ENCODE data around the gene NUDC.
"Not testable (repeated sequence)": the region's sequence is repeated elsewhere in the genome, so short reads cannot be mapped to it uniquely, and the experiment has no call there.

The NUDC gene

DNA sequence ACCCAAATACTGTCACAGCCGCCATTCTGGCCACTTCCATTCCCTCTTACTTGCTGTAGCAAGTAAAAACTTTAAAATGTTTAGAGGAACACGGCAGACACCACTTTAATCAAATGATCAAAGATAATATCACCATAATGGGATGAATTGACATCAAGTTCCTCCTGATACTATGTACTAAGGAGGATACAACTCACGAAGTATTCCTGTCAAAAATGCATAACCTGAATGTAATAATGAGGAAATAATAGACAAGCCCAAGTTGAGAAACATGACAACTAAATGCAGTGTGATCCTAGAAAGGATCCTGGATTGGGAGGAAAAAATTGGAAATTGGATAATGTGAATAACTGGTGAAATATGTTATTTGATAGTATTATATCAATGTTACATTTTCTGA is 34.8 kb downstream of the NUDC start:
- DNase-seq: no peak

DNA sequence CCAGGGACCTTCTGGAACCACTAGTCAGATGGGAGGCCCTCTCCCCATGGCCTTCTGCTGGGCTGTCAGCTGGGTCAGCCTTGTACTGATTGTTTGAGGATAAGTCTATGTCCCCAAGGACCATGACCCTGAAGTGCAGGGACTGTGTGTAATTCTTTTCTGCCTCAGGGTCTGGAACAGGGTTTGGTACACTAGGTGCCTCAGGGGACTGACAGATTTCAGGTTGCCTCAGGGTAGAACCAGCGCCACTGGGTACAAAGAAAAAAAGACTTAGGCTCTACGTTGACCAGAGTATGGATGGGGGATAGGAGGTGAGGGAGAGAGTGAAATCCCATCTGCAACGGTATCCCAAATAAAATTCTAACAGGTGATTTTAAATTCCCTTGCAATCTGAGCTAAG is 35.8 kb downstream of the NUDC start:
- DNase-seq: no peak

DNA sequence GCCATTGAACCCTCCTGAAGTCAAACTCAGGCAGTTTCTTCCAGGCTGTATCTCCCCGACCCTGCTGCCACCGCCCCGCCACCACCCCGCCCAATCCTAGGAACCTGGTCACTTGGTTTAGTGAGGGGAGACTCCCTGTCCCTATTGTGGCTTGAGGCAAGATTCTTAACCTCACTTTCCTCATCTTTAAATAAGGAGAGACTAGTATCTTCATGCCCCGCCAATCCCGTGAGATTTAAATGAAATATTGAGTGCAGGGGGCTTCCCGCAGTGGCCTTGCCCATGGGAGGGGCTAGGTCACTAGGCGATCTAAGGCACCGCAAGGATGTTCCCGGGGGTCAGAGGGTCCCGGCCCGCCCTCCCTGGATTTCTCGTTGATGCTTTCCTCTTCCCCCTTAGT is 37.7 kb downstream of the NUDC start:
- DNase-seq: no peak

DNA sequence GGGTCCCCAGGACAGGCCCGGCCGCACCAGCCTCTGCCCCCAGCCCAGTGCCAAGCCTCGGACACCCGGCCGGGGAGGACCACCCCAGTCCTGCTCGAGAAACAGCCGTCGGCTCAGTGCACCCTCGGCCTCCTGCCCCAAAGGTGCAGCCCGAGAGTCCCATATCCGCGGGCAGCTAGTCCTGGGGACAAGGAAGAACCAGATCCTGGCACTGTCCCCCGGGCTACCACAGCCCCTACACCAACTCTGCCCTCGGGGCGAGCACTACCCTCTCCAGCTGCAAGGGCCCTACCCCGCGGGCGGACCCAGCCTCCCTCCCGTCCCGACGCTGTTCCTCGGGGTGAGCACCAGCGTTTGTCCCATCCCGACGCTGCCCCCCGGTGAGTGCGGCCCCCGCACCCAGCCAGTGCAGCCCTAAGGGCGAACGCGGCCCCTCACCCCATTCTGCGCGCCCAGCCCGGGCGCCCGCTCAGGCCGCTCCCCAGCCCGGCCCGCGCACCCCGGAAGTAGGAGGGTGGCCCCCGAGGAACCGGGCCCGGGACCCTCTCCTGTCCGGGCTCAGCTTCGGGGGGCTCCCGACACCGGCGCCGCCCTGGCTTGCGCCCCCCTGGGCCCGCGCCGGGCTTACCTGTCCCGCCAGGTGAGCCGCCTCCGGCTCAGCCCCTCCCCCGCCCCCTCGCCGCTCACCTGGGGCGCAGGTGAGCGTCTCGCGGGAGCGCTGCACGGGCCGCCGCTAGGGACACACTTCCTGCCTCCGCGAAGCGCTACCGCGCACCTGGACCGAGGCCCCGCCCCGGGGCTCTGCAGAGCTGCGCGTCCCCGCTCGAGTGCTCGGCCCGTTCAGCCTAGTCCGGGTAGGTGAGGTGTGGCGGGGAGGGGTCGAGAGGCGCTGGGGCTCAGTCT is 38.4 kb downstream of the NUDC start, which contains the start of gene KDF1:
Gene KDF1 (minus strand): TSS at position 747 of the 903 bp plus-strand sequence. CDS start 8,088 bp downstream, outside the sequence.
- no peak for DNase-seq

- DNase-seq: no peak
Measured at GRCh38 chr1:26960625-26960966, 39.1 kb downstream of the NUDC start.

DNA sequence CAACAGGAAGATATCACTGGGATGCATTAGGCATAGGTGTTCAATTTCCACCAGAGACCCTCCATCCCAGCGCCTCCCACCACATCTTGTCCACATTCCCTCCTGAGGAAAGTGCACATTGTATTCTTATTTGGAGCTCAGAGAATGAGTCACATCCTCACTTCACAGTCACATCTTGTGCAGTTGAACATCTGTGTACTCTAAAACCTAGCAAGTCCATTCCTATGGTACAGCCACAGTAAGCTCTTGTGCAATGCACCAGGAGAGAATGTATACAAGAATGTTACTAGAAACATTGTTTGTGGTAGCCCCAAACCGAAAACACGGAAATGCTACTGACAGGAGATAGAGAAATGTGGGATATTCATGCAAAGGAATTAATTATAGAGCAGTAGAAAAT is 40.3 kb downstream of the NUDC start:
- no peak for DNase-seq

DNA sequence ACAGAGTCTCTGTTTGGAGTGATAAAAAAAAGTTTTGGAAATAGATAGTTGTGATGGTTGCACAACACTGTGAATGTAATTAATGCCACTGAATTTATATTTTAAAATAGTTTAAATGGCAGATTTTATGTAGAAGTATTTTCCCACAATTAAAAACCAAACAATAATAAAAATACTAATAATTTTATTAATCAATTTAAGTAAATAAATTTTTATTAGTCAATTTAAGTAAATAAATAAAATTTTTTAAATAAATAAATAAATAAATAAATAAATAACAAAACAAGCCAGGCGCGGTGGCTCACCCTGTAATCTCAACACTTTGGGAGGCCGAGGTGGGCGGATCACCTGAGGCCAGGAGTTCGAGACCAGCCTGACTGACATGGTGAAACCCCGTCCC is 43.7 kb downstream of the NUDC start:
- DNase-seq: no peak

DNA sequence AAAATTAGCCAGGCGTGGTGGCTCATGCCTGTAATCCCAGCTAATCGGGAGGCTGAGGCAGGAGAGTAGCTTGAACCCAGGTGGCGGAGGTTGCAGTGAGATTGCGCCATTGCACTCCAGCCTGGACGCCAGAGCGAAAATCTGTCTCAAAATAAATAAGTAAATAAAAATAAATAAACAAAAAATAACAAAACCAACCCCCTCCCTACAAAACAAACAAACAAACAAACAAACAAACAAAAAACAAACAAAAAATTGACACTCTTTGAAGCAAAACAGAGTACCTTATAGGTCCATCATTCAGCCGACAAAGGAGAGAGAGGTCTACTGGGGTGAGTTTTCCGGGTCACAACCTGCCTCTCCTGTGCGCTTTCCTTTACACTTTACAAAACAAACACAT is 44.1 kb downstream of the NUDC start:
- no peak for DNase-seq

DNA sequence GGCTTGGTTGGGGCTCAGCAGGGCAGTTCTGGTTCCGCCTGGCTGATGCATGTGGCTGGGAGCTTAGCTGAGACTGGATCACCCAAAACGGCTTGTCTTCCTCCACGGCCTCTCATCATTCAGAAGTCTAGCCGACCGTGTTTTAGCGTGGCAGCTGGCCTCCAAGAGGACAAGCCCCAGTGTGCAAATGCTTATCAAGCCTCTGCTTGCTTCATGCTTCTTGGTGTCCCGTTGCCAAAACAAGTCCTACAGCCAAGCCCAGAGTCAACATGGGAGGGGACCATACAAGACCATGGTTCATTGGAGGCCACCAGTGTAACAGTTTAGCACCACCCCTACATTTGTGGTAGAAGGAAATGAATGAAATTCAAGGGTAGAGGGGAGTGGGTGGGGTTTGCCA is 49.3 kb downstream of the NUDC start:
- no peak for DNase-seq

DNA sequence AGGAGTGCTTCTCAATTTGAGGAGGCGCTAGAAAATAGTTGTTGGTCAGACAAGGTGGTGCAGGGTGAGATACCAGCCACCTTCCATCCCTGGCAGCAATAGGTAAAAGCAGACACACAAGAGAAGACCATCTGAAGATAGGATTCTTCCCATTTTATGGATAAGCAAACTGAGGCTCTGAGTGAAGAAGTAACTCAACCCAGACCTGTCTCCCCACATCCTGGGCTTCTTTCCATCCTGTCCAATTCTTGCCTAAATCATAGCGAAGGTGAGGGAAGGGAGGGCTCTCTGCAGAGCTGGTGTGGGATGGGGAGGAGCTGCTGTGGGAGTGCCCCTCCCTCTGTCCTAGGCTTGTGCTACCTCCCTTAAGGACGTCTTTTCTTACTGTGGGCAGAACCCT is 50.0 kb downstream of the NUDC start:
- no peak for DNase-seq

DNA sequence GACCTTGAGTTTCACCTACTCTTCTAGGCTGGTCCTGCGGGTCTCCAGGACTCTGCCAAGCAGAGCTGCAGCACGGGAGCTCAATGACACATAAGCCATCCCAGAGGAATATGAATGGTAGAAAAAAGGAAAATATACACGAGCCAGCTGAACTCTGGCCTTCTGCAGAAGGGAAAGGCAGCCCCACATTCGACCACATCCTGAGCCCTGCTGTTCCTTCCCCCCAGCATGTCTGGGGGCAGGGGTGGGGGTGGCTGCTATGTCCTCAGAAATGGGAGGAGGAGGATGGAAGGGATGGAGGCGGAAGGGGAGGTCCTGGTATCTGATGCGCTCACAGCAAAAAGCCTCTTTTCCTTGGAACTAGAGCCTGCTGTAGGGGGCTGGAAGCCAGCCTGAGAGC is 50.8 kb downstream of the NUDC start:
- DNase-seq: no peak

DNA sequence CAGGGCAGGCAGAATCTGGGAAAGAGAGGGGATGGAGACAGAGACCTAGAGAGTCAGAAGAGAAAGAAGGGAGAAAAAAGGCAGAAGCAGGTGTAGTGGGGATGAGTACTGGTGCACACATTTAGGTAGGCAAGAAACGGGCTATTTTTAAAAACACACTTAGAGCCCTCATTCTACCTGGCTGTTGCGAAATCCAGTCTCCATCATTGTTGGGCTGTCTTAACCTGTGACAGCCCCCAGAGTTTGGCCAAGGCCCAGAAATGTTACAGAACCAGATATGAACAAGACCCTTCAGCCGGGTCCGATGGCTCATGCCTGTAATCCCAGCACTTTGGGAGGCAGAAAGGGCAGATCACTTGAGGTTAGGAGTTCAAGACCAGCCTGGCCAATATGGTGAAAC is 51.3 kb downstream of the NUDC start:
- no peak for DNase-seq

- DNase-seq: no peak
Measured at GRCh38 chr1:26976621-26977510, 55.3 kb downstream of the NUDC start.

- no peak for DNase-seq
Measured at GRCh38 chr1:26978901-26979300, 57.4 kb downstream of the NUDC start.

DNA sequence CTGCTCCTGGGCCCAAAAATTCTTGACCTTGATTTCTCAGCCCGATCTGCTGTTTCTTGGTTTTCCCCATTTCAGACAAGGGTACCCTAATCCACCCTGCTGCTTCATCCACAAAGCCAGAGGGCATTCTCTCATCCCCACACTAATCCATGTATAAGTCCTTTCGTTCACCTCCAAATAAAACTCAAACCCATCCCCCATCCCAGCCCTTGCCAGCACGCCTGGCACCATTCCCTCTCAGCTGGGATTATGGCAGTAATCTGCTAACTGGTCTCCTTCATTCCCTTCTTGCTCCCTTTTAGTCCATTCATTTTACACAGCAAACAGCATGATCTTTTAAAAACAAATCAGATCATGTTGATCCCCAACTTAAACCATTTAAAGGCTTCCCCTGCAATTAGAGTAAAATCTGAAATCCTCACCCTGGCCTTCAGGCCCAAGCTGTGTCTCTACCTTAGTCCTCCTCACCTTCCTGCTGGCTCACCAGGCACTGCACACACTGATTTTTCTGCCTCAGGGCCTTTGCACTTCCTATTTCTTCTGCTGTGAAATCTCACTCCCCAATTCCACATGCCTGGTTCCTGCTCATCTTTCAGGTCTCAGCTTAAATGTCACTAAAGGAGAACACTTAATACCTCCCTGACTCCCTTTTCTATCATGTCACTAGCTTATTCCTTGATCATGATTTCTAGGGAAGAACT is 59.8 kb downstream of the NUDC start:
- DNase-seq: no peak

- no peak for DNase-seq
Measured at GRCh38 chr1:26983863-26984262, 62.3 kb downstream of the NUDC start.

- no peak for DNase-seq
Measured at GRCh38 chr1:26984291-26984690, 62.7 kb downstream of the NUDC start.

DNA sequence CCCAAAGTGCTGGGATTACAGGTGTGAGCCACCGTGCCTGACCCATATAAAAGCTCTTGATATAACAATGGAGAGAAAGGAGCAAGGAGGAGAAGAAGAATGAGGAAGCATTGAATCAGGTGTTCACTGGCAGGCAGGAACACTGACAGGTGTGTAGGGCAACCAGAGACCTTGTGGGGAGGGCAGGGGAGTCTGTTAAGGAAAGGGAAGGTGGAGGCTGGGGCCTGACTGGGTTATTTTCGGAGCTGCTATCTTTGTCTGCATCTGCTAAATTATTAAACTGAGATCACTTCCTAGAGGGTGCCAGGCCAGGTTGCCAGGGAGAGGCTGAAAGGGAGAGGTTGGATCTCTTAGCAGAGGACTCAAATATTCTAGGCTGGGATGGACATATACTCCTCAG is 65.1 kb downstream of the NUDC start:
- no peak for DNase-seq

DNA sequence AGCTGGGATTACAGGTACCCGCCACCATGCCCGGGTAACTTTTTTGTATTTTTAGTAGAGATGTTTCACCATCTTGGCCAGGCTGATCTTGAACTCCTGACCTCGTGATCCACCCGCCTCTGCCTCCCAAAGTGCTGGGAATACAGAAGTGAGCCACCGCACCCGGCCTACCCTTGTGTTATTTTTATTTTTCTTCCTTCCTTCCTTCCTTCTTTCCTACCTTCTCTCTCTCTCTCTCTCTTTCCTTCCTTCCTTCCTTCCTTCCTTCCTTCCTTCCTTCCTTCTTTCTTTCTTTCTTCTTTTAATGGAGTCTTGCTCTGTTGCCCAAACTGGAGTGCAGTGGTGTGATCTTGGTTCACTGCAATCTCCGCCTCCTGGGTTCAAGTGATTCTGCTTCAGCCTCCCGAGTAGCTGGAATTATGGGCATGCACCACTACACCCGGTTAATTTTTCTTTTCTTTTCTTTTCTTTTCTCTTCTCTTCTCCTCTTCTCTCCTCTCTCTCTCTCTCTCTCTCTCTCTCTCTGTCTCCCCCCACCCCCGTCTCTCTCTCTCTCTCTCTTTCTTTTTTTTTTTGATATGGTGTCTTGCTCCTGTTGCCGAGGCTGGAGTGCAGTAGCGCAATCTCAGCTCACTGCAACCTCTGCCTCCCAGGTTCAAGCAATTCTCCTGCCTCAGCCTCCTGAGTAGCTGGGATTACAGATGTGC is 68.0 kb downstream of the NUDC start:
- not testable (repeated sequence) for DNase-seq

- DNase-seq: no peak
Measured at GRCh38 chr1:26991310-26992116, 70.0 kb downstream of the NUDC start.

DNA sequence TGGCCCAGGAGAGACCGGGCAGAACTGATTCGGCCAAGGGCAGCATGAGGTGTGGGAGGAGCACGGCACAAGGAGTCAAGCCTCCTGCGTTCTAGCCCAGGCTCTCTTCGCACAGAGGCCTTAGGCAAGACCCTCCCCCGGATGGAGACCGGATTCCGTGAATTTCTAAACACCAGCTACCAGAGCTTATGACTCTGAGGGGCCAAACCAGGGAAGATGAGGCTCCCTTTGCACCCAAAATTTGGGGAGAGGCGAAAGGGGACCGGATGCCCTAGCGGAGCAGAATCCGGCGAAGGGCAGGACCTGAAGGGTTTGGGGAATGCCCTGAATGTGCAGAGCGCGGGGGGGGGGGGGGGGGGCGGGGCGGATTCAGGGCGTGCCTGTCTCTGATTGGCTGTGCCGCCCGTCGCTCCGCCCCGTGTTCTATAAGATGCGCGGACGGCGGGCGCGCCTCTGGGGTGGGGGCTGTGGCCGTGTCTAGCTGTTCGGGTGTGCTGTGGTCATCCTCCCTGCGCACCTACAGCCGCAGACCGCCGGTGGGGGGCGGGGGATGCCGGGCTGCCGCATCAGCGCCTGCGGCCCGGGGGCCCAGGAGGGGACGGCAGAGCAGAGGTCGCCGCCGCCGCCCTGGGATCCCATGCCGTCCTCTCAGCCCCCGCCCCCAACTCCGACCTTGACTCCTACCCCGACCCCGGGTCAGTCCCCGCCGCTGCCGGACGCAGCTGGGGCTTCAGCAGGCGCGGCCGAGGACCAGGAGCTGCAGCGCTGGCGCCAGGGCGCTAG is 71.9 kb downstream of the NUDC start, which contains the start of gene TRNP1:
Gene TRNP1 (plus strand): TSS at position 456 of the 783 bp plus-strand sequence. CDS start 95 bp downstream, at position 551.
- peak; percentile 43 for DNase-seq

Data from SHP77 treated with DMSO at 0.1 percent for 48 hours (cell line).